Islet of Langerhans (tissue), 1 donor: ENCODE results near the gene NACAD.

Experiments
- FAIRE-seq: peaks from one replicate; lab custom pipeline; 2011; peaks lifted over from hg19 to GRCh38; lab: Jason Lieb, UNC

Gene NACAD

DNA sequence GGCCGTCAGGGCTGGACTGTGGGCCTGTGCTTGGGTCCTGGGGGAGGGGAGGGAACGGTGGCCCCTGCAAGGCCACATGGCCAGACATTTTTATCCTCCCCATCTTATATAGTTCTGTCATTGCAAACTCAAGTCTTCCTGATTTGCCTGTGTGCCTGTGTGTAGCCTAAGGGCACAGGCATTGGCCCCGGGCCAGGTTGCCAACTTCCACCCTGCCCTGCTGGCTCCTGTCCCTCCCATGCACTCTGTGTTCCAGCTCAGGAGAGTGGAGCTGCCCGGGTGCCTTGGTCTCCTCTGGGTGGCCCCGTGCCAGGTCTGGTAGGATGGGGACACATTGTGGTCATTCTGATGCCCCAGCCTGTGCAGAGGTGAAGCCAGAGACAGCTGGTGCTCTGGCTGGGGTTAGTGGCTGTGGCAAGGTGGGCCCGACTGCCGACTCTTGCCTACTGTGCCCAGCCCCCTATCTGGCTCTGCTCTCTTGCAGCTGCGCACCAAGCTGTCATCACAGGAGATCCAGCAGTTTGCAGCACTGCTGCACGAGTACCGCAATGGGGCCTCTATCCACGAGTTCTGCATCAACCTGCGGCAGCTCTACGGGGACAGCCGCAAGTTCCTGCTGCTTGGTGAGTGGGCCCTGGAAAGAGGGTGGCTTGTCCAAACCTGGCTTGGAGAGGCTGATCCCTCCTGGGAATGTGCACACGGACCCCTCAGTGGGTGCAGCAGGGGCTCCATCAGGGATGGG, 14.8 kb downstream of the NACAD start:
- FAIRE-seq: no peak

DNA sequence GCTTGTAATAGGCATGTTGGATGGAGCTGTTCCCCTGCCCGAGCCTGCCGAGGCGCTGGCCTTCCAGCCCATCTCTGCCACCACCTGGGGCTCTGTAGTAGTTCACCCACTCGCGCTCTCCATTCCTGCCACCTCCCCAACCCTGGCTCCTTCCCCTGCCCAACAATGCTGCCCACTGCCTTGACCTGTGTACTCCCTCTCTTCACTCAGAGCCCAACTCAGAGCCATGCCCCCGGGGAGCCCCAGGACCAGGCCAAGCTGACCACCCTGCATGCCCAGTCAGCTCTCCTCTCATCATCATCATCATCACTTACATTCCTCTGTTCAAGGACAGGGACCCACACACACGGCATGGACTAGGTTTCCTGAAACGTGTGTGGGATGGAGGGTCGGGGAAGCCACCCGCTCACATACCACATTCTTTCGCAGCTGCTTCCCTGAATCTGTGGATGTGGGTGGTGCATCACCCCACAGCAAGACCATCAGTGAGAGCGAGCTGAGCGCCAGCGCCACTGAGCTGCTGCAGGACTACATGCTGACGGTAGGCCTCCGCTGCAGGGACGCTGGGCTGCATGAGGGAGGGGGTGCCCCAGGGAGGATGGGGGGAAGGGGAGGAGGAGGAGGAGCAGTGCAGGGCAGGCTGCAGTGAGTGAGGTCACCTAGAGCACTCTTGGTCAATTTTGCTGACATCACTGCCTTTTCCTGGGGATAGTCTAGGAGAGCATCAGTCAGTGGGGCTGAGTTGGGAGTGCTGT, 15.6 kb downstream of the NACAD start:
- FAIRE-seq: no peak

- no peak for FAIRE-seq
Measured at GRCh38 chr7:45072131-45073030, 16.4 kb downstream of the NACAD start.

GRCh38 chr7:45071528-45071927, 17.2 kb downstream of the NACAD start:
- FAIRE-seq: no peak

DNA sequence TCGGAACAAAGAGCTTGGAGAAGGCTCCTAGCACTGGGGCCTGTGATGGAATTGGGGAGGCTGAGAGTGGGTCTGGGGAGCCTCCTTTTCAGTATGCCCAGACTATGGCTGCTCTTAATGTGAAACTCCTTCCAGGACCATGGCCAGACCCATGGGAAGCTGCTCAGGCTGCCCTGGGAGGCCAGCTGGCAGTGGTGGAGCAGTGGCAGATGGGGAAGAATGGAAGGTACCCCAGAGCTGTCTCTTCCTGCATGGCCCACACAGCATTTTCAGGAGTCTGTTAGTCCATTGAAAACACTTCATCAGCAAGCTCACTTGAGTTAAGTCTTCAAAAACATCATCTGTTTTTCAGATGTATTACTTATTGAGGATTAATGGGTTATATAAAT, 18.5 kb downstream of the NACAD start:
- FAIRE-seq: no peak

- no peak for FAIRE-seq
Measured at GRCh38 chr7:45069444-45070253, 19.1 kb downstream of the NACAD start.

GRCh38 chr7:45068236-45069023, 20.3 kb downstream of the NACAD start:
- FAIRE-seq: no peak

GRCh38 chr7:45067582-45067981, 21.2 kb downstream of the NACAD start:
- FAIRE-seq: no peak

DNA sequence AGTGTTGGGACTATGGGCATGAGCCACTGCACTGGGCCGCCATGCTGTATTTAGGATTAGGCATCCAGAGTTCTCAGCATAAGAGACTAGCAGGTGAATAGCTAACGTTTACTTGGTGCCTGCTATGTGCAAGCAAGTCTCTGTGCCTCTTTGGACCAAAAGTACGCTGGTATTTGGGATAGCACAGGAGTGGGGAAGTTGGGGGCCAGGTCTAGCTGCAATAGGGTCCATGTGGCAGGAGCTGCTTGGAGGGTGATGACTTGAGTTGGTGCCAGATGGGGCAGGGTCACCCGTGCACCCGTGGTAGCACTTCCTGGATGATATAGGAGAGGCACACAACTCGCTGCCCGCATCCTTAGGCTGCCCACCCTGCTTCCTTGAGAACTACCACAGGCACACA, 22.4 kb downstream of the NACAD start:
- FAIRE-seq: no peak

DNA sequence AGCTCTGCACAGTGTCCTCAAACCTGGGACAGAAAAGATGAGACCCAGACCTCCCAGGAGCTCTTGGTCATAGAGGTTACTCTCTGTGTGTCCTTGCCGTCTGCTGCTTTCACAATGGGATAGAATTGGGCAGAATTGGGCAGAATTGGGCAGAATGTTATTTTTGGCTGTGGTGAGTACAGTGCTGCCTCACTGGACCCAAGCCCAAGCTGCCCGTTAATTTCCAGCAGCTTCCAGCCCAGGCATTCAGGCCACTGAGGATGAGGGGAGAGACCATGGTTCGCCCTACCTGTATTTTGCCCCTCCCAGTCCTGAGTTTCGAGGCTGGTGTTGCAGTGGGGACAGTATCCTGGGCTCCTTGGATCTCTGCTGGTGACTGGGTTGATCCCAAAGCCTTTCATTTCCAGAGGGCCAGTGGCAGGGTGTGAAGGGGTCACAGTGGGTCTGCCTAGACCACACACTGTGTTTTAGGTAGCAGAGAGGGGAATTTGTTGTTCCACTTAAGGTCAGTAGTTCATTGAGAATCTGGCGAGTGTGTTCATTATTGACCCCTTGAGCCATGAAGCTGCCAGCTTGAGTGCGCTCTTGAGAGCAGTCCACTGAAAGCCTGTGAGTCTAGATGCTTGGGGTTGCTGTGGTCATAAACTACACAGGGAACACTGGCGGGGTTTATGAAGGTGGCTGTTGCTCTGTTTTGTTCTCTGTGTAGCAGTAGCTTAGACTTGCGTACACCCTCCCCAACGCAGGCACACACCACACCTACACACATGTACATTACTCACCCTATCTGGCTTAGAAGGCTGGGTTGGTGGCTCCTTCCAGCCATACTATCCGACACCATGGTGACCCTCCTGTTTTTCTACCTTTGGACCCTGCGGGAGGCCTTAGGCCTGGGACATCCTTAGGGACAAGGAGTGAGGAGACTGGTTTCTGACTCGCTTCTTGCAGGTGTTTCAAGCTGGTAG, 23.5 kb downstream of the NACAD start:
- no peak for FAIRE-seq

DNA sequence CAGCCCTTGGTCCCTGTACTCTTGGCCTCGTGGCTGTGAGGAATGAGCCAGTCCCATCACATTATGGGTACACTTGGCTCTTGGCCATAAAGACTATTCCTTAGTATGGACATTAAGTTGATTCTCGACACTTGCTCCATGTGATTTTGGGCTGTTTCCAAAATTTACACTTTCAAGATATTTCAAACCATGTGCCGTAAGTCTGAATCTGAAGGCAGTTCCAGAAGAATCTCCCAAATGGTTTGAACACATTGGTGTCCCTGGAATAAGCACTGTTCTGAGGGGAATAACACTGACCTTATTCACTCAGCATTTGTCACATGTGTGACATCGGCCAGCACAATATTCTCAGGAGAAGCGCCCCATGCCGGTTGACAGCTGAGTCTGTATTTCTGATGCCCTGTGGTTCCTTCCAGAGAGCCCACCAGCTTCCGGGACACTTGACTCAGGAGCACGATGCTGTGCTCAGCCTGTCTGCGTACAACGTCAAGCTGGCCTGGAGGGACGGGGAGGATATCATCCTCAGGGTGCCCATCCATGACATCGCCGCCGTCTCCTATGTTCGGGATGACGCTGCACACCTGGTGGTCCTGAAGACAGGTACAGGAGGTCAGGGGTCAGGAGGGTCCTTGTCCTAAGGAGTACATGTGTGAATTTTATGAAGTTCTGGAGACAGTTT, 24.6 kb downstream of the NACAD start:
- no peak for FAIRE-seq

- no peak for FAIRE-seq
Measured at GRCh38 chr7:45061806-45062425, 26.9 kb downstream of the NACAD start.

DNA sequence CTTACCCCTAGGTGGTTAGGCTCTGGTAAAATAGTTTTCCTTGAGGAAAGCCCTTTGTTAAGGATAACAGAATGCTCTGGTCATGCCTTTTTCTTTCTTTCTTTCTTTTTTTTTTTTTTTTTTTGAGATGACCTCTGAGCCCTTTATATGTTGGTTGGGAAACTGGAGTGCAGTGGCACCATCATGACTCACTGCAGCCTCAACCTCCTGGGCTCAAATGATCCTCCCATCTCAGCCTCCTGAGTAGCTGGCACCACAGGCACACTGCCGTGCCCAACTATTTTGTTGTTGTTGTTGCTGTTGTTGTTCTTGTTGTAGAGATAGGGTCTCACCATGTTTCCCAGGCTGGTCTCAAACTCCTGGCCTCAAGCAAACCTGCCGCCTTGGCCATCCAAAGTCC, 27.4 kb downstream of the NACAD start:
- no peak for FAIRE-seq

DNA sequence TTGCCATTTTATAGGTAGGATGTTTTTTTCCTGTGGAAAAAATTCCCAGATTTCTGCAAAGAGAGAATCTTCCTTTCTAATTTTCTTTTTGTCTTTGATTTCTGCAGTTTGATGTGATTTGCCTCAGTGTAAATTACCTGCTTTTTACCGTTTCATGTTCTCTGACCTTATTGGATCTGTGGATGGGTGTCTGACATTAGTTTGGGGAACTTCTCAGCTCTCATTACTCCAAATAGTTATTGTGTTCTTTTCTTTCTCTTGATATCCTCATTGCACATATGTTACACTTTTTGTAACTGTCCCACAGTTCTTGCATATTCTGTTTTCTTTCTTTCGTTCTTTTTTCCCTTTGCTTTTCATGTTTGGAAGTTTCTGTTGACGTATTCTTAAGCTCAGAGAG, 28.5 kb downstream of the NACAD start:
- no peak for FAIRE-seq

- FAIRE-seq: no peak
Measured at GRCh38 chr7:45057878-45058277, 30.9 kb downstream of the NACAD start.

DNA sequence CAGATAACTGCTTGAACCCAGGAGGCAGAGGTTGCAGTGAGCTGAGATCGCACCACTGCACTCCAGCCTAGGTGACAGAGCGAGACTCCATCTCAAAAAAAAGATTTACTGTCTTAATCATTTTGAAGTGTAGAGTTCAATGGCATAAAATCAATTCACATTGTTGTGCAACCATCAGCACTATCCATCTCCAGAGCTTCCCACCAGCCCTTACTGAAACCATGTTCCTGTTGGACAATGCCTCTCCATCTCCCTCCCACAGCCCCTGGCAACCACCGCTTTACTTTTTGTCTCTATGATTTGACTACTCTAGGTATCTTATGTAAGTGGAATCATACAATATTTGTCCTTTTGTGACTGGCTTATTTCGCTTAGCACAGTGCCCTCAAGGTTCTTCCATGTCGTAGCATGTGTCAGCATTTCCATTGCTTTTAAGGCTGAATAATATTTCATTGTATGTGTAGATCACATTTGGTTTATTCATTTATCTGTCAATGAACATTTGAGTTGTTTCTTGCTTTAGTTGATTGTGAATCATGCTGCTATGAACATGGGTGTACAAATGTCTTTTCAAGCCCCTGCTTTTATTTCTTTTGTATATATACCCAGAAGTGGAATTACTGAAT, 33.1 kb downstream of the NACAD start:
- no peak for FAIRE-seq

GRCh38 chr7:45055016-45055415, 33.8 kb downstream of the NACAD start:
- FAIRE-seq: no peak

DNA sequence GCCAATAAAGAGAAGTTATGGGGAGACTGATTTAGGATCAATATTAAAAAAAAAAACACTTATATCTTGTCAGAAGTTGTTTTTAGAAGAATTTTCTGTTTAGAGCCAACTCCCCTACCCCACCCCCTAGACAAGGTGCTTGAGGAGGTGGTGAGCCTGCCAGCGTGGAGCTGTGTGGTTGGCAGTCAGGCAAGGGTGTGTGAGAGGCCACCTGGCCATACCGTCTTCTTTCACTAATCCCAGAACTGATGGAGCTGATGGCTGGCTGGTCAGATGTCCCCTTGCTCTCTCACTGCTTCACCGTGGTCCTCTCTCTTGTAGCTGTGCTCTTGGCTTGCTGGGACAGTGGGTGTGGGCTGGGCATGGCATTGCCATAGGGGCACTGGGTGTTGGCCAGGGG, 34.3 kb downstream of the NACAD start:
- FAIRE-seq: no peak
